Fibroblast of pulmonary artery (primary cell): Measurements from ENCODE around the gene PTPN11.

Source experiments
- DNase-seq: peaks from one replicate; pipeline ENCODE4 v3.0.0-alpha.2; 2010; ENCODE audit warnings: low read depth
- H3K4me3 ChIP-seq: replicated peaks from 2 replicates; pipeline ENCODE4 v1.5.1; 2011; ENCODE audit warnings: low read depth, mild to moderate bottlenecking, control low read depth, low read length, moderate library complexity
- TF ChIP-seq, protein P1 (sequence below): IDR thresholded peaks from 2 replicates; pipeline ENCODE4 v1.5.1; 2011; ENCODE audit warnings: mild to moderate bottlenecking, control low read depth, low read length, inconsistent platforms; ENCODE audit errors: missing control alignments

Gene PTPN11

DNA sequence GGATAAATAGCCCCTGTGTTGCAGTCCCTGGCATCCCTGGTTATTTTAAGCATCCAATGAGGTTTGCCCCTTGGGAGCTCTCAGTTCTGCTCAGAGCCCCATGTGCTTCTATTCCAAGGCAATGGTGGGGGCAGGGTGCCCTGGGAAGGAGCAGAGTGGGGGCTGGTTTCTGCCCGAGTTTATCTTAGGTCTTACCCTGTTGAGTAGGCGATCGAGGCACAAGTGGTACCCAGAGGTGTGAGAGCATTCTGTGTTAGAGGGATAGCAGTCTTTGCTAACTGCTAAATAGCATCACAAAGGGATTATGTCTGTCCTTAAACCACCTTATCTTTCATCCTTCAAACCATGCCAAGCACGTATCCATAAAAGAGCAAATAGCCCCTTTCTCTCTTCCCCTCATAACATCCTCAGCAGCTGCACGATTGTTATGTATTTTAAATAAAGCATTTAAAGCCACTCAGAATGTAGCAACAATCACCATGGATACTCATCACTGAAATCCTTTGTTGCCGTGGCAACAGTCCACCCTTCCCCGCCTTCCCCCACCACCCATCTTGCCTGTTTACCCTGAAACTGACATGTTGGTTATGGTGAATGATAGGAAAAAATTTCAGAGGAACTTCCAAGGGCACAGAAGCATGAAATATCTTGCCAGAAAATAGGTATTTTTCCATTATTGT lies 139.3 kb downstream of the PTPN11 start:
- TF ChIP-seq, protein P1, sequence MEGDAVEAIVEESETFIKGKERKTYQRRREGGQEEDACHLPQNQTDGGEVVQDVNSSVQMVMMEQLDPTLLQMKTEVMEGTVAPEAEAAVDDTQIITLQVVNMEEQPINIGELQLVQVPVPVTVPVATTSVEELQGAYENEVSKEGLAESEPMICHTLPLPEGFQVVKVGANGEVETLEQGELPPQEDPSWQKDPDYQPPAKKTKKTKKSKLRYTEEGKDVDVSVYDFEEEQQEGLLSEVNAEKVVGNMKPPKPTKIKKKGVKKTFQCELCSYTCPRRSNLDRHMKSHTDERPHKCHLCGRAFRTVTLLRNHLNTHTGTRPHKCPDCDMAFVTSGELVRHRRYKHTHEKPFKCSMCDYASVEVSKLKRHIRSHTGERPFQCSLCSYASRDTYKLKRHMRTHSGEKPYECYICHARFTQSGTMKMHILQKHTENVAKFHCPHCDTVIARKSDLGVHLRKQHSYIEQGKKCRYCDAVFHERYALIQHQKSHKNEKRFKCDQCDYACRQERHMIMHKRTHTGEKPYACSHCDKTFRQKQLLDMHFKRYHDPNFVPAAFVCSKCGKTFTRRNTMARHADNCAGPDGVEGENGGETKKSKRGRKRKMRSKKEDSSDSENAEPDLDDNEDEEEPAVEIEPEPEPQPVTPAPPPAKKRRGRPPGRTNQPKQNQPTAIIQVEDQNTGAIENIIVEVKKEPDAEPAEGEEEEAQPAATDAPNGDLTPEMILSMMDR: no peak
- H3K4me3 ChIP-seq: no peak overlapping the region
- DNase-seq: no peak
